ENCODE measurements around the gene PBX3.

PBX3 gene

DNA sequence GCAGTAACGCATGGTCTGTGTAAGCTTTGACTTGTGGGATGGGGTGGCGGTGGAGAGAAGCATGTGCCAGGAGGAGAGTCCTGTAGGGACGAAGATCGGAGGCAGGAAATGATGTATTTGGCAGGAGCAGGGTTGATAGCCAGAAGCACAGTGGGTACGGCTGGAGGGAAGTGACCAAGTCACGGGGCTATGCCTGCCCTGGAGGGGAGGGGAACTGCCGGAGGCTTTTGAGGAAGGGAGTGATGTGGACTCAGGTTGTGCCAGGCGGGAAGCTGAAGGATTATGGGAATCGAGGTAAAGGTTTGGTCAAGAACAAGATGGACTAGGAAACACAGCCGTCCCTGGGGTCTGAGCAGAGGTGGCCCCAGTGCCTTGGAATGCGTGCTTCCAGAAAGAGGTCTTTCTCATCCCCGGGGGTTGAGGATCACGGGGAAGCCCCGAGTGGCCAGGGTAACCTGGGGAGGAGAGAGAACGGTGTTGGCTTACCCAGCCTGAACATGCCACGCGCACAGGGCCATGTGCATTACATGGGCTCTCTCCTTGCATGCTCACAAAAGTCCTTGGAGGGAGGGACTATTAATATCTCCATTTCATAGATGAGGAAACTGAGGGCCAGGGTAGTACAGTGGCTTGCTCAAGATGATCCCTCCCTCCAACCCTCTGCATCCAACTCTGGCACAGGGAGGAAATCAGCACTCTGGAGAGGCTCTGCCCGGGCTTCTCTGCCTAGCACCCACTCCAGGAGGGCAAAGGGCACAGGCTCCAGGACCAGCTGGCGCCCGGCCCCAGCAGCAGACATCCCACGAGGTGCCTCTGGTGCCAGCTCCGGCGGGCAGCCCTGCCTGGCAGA lies 253.8 kb downstream of the PBX3 start:
- DNase-seq = no peak

- no peak for DNase-seq
Measured at GRCh38 chr9:126001581-126002225, 254.5 kb downstream of the PBX3 start.

GRCh38 chr9:126002476-126003350 lies 255.5 kb downstream of the PBX3 start:
- DNase-seq = no peak

DNA sequence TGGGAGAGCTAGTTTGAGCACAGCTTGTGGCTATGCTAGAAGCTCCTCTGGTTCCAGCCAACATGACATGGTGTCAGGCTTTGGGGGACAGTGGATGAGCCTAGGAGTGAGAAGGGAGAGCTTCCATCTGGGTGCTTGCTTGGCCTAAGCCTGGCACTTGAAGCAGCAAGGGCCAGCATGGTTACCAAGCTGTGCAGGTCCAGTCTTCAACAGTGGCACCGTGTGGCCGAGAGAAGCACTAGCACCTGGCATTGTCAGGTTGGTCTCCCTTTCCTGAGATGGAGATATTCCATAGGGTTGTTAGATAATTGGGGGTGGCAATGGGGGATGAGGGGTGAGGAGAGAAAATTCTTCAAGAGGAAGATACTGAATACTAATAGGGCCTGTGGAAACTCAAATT lies 261.9 kb downstream of the PBX3 start:
- no peak for DNase-seq

DNA sequence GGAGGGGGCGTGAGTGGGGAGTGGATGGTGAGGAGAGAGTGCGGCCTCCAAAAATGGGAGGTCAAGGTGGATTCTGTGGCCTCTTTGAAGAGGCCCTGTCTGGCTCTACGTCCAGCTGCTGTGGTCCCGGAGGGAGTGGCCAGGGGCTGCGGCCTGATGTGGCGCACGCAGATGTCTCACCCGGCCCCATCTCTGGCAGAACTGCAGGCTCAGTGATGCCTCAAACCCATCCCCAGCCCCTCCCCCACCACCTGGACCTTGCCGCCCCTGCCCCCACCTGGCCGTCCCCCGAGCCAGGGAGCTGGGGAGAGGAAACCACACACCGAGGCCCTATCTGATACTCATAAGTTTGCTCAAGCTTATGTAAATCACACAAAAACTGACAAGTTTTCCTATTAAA lies 267.6 kb downstream of the PBX3 start:
- DNase-seq = no peak

DNA sequence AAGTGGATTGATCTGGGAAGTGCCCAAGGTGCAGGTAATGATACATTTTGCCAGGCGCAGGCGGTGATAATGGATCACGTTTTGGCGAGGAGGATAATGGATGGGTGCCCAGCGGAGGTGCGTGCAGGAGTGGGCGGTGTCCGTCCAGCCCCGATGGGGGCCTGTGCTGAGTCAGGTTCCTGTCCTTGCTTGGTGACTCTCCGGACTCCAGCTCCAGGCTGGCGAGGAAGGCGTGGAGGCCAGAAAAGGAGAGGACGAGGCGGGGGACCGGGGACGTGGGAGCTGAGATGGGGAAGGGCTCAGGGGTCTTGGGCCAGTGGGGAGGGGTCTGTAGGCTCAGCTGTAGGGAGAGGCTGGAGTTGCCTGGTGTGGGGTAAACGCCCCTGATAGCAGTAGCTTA lies 268.3 kb downstream of the PBX3 start:
- no peak for DNase-seq

DNA sequence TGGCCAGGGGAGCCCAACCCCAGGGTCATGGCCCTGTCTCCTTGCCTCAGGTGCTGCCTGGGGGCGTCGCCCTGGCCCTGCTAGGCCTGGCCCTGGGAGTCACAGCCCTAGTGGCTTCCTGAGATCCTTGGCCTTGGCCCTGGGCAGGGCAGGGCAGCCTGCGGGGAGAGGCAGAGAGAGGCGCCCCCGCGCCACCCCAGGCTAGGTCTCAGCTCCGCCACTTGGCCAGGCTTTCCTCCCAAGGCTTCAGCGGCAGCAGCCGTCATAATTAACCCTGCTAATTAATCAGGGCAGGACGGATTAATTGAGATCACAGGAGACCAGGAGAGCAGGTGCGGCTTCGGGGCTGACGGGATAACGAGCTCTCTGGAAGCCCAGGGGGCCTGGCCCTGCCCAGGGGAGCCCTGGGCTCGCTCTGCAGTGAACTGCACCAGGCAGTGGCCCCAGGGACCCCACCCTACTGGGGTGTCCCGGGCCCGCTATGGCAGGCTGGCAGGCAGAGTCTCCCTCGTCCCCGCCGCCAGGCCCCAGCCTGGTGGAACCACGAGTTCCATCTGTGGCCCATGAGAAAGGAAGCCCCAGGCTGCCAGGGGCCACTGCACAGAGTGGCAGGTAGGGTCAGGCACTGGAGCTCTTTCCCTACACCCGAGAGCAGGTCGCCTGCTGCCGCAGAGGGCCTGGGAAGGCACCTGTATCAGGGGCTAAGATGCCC lies 269.6 kb downstream of the PBX3 start:
- no peak for DNase-seq

Measured in 8988T (cell line).